ENCODE measurements around the gene VWF.
"Not testable (repeated sequence)": the region's sequence is repeated elsewhere in the genome, so short reads cannot be mapped to it uniquely, and the experiment has no call there.

VWF gene

DNA sequence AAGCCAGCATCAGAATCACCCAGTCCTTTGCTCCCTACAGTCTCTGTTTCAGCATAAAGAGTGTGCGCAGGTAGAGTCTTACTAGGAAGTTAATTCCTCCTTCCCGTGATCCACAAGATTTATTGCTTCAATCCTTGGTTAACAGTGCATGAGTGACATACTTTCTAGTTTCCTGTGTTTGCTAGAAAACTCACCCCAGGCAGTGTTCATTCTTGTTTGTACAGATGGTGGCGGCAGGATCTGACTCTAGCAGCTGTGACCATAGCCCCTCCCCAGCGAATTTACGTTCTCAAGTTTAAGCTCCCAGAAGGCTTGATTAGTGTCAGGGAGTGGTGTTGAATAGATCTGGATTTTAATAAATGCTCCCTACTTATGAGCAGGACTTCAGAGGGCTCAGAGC is 103.5 kb downstream of the VWF start:
- no peak for ATAC-seq (ENCODE audit: low read depth)
- no peaks in the 10 kb centered on the region for H3K4me1 Mint-ChIP-seq

DNA sequence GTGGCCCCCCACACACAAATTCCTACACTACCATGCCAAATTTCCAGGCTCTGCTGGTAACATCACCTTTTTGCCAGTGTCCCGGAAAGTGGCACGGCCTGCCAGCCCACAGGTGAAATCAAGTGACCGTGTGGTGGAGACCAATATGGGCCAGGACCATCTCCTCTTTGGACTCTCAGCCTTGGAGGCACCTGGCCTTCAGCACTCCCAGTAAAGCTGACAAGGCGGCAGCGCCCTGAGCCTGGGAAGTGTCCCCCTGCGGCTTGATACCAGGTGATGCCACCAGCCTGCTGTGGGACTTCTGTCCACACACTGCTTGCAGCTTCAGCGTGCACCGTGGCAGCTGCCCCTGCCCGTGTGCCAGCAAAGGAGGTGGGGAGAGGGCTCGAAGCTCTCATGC is 104.0 kb downstream of the VWF start:
- not testable (repeated sequence) for H3K4me1 Mint-ChIP-seq; DNase-seq (ENCODE audit: low spot score in 2 of 2); ATAC-seq (ENCODE audit: low read depth); H3K9me3 Mint-ChIP-seq; H3K36me3 Mint-ChIP-seq; H3K4me3 Mint-ChIP-seq; H3K27ac Mint-ChIP-seq
- peaks cover 12% of the 10 kb centered on the region for H3K27me3 Mint-ChIP-seq

More for the DNA sequence above, 103.5 kb downstream of the VWF start:
- Mint-ChIP-seq H3K27ac (no peak overlapping the region), H3K27me3 (peaks cover 13% of the 10 kb centered on the region), H3K36me3 (no peaks in the 10 kb centered on the region), H3K4me3 (no peak overlapping the region), H3K9me3 (no peaks in the 10 kb centered on the region)
- no peak for DNase-seq (ENCODE audit: low spot score in 2 of 2)

DNA sequence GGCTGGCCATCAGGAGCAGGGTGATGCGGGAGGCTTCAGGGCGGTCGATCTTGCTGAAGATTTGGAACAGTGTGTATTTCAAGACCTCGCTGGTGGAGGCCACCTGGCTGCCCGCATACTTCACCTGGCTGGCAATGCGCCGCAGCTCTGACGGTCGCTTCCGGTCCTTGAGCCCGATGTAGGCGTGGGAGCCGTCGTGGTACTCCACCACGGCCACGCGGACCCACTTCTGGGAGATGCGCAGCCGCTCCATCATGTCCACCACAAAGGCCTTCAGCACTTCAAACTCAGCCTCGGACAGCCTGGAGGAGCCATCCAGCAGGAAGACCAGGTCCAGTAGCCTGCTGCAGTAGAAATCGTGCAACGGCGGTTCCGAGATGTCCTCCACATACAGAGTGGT is 105.2 kb downstream of the VWF start:
- H3K27ac Mint-ChIP-seq; H3K4me3 Mint-ChIP-seq; H3K27me3 Mint-ChIP-seq; DNase-seq (ENCODE audit: low spot score in 2 of 2); ATAC-seq (ENCODE audit: low read depth); H3K9me3 Mint-ChIP-seq; H3K36me3 Mint-ChIP-seq; H3K4me1 Mint-ChIP-seq: not testable (repeated sequence)

DNA sequence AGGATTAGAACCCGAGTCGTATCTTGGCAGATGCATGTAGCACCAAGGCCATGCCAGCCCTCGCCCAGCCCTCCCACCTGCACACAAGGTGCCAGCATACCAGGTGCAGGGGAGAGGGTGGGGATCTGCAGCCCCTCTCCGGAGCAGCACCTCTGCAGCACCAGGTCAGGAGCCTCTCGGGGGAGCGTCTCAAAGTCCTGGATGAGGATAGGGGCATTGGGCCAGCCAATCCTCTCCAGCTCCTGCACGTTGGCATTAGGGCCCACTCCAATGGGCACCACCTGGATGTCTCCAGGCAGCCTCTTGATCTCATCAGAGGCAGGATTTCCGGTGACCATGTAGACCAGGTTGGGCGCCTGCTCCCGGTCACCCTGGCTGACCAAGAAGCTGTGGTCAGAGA is 106.2 kb downstream of the VWF start:
- H3K4me1 Mint-ChIP-seq: no peaks in the 10 kb centered on the region
- H3K27ac Mint-ChIP-seq: no peak overlapping the region
- H3K36me3 Mint-ChIP-seq: no peaks in the 10 kb centered on the region
- H3K27me3 Mint-ChIP-seq: peaks cover 9% of the 10 kb centered on the region
- no peaks in the 10 kb centered on the region for H3K9me3 Mint-ChIP-seq
- ATAC-seq (ENCODE audit: low read depth) (no peak), DNase-seq (ENCODE audit: low spot score in 2 of 2) (no peak)
- no peak overlapping the region for H3K4me3 Mint-ChIP-seq

DNA sequence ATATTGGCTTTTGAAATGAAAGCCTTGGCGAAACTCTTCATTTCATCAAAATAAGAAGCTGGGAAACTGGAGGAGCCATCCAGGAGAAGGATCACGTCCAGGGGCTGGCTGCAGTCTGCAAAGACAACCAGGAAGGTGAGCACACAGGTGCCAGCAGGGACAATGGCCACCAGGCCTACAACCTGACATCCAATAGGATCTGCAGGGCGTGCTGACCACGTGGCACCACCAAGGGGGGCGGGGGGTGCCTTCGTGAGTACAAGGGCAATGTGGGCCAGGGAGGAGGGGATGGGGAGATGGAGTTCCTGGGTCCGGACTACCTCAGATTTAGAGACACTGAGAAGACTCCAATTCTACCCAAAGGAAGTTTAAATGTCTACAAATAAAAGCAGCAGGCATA is 107.7 kb downstream of the VWF start:
- Mint-ChIP-seq H3K36me3 (no peaks in the 10 kb centered on the region), H3K27ac (no peak overlapping the region), H3K27me3 (peaks cover 8% of the 10 kb centered on the region), H3K4me1 (no peaks in the 10 kb centered on the region), H3K4me3 (no peak overlapping the region), H3K9me3 (no peaks in the 10 kb centered on the region)
- no peak for DNase-seq (ENCODE audit: low spot score in 2 of 2)
- no peak for ATAC-seq (ENCODE audit: low read depth)

DNA sequence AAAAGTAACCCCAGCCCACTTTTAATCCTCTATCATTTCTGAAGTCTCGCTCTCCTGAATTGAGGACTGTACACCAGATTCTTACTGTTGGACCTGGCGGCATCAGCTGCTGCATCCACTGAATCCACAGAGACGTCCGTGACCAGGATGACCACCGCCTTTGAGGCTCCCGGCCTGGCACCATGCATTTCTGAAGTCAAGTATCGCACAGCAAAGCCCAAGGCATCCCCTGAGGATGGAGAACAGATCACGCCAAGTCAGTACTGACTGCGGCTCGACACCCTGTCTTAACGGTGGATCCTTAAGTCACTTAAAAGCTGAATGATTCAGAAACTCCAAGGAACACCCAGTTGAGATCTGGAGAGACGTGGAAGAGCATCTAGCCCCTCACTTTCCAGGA is 108.5 kb downstream of the VWF start:
- not testable (repeated sequence) for H3K36me3 Mint-ChIP-seq; H3K27ac Mint-ChIP-seq; H3K4me1 Mint-ChIP-seq; ATAC-seq (ENCODE audit: low read depth); DNase-seq (ENCODE audit: low spot score in 2 of 2); H3K4me3 Mint-ChIP-seq; H3K9me3 Mint-ChIP-seq; H3K27me3 Mint-ChIP-seq

DNA sequence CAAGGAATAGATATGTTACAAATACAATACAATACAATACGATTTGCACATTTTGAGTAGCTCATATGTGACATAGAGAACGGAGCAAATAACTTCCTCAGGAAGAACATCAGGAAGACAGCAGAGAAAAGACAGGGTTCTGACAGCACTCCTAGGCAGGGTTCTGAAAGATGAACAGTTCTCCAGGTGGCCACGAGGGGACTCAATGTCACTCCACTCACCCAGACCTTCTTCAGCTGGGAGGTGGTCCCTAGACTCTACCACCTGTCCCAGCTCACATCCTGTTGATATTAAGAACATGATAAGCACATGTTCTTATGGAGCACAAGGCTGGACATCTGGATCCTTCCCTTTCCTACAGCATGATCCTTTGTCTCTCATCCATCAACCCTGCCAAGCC is 109.2 kb downstream of the VWF start:
- not testable (repeated sequence) for DNase-seq (ENCODE audit: low spot score in 2 of 2); H3K4me1 Mint-ChIP-seq; H3K36me3 Mint-ChIP-seq; H3K4me3 Mint-ChIP-seq; ATAC-seq (ENCODE audit: low read depth); H3K27me3 Mint-ChIP-seq; H3K27ac Mint-ChIP-seq; H3K9me3 Mint-ChIP-seq

DNA sequence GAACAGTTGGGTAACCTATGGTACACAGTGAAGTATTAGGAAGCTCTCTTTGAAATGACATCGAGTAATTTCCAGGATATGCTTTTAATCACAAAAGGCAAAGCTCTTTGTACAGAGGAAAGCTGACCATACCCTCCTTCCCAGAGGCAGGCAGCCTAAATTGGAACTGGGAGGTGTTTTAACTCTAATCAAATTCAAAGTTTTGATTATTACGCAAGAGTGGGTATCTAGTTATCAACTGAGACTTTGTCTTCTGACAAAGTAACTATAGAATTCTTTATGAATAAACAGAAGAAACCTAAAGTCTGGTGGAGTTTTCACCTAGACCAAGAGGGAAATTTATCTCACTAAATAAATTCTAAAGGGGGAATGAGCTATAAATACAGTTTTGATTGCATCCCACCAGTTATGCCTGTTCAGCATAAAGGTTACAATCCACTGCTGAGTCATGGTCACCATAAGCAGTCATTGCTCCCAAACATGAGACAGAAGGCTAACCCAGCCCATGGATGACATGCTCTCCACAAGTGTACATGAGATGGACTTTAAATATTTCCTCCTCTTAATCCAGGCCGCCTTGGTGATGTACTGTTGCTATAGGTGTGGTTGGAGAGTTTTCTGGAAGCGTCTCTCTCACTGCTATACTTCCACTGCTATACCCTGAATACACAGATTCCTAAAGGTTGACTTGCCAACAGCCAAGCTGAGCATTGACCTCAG is 113.7 kb downstream of the VWF start:
- H3K27ac Mint-ChIP-seq: not testable (repeated sequence)

DNA sequence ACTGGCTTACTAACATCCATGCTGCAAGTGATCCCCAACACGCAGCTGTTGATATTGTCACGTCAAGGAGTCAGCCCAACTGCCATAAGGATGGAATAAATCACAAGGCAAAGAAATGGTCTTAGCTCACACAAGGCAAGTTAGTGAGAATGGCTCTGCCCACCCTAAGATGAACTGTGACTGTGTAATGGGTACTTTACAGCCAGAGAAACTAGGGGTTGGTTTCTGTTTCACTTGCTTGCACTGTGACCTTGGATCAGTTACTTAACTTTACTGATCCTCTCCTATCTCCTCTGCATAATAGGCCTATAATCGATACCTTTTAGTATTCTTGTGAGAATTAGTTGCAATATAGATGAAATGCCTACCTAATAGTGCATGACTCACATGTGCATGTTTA is 127.2 kb downstream of the VWF start:
- DNase-seq (ENCODE audit: low spot score in 2 of 2) (no peak), ATAC-seq (ENCODE audit: low read depth) (no peak)
- H3K4me3 Mint-ChIP-seq: no peak overlapping the region
- H3K9me3 Mint-ChIP-seq: no peaks in the 10 kb centered on the region
- H3K27ac Mint-ChIP-seq: no peak overlapping the region
- no peaks in the 10 kb centered on the region for H3K4me1 Mint-ChIP-seq
- no peaks in the 10 kb centered on the region for H3K36me3 Mint-ChIP-seq
- H3K27me3 Mint-ChIP-seq: peaks cover 15% of the 10 kb centered on the region

More for the DNA sequence above, 113.7 kb downstream of the VWF start:
- not testable (repeated sequence) for H3K4me3 Mint-ChIP-seq; ATAC-seq (ENCODE audit: low read depth); H3K36me3 Mint-ChIP-seq; H3K4me1 Mint-ChIP-seq; H3K9me3 Mint-ChIP-seq; DNase-seq (ENCODE audit: low spot score in 2 of 2); H3K27me3 Mint-ChIP-seq

DNA sequence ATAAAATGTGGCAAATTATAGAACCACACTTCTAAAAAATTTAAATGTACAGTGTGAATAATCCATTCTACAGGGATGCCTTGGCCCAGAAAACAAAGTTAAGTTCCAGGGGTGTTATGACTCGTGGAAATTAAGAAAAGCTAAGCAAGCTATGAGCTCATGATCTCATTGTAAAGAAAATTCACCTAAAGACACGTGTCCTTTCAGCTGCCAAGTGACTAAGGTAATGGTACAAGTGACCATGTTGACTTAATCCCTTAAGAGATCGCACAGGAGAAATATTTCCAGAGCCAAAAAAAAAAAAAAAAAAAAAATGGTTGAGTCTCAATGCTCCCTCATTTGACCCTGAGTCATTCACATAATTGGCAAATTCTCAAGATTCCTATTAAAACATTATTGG is 128.0 kb downstream of the VWF start:
- DNase-seq (ENCODE audit: low spot score in 2 of 2) (no peak), ATAC-seq (ENCODE audit: low read depth) (no peak)
- Mint-ChIP-seq H3K4me1 (no peaks in the 10 kb centered on the region), H3K4me3 (no peak overlapping the region), H3K36me3 (no peaks in the 10 kb centered on the region), H3K9me3 (no peaks in the 10 kb centered on the region), H3K27ac (no peak overlapping the region), H3K27me3 (peaks cover 16% of the 10 kb centered on the region)

DNA sequence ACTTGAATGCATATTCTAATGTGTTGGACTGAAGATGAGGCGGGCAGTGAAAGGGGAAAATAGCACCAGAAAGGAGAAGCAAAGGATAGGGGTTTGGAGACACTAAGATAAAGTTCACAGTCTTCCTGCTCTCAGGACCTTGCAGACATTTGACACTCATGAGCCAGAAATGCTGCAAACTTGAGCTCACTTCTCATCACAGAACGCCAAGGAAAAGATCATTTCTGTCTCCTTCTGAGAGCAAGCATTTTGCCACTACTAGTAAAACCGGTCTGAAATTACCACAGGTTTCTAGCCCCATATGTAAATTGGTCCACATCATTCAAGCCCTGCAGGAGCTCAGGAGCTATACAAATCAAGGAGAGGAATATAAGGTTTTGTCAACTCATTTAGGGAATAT is 134.8 kb downstream of the VWF start:
- no peak for DNase-seq (ENCODE audit: low spot score in 2 of 2)
- H3K4me3 Mint-ChIP-seq: no peak overlapping the region
- no peak for ATAC-seq (ENCODE audit: low read depth)
- H3K9me3 Mint-ChIP-seq: no peaks in the 10 kb centered on the region
- H3K4me1 Mint-ChIP-seq: peaks cover 3% of the 10 kb centered on the region
- H3K27ac Mint-ChIP-seq: no peak overlapping the region
- no peaks in the 10 kb centered on the region for H3K36me3 Mint-ChIP-seq
- H3K27me3 Mint-ChIP-seq: peaks cover 2% of the 10 kb centered on the region

DNA sequence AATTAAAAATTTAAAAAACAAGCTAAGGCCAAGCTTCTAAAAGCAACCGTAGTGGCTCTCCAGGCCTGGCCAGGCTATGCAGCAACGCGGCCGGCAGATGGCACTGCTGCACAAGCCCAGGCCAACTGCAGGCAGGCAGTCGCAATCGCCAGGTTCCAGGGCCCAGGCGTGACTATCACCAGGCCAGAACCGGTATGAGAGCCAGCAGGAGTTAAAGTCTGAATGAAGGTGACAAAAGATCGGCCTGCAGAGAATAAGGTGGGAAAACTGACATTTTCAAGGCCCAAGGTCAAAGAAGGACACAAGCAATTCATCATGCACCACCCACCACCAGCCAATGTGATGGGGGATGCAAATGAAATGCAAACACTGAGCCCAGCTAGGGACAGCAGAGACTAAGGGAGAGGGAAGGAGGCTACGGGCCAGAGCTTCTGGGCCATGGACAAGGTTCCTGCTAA is 135.8 kb downstream of the VWF start:
- peaks cover 3% of the 10 kb centered on the region for H3K4me1 Mint-ChIP-seq
- no peak overlapping the region for H3K4me3 Mint-ChIP-seq
- ATAC-seq (ENCODE audit: low read depth): peak; percentile 91

DNA sequence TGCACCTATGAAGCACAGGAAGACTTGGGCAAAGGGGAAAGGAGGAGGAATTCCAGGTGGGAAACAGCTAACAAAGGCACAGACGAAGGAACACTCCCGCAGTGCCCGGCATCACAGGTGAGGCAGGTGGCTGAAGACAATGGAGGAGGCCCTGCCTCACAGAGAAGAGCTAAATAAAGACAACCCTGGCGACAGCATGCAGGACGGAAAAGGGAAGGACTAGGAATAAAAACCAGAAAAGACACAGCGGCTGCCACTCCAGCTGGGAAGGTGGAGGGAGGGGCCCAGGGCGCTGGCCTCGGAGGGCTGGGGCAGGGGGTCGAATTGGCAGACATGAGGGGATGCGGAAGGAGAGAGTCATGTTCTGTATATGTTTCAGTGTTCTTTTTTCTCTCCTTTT is 136.4 kb downstream of the VWF start:
- DNase-seq (ENCODE audit: low spot score in 2 of 2): no peak
- no peak overlapping the region for H3K4me3 Mint-ChIP-seq

More for the DNA sequence above, 135.8 kb downstream of the VWF start:
- H3K36me3 Mint-ChIP-seq: no peaks in the 10 kb centered on the region
- DNase-seq (ENCODE audit: low spot score in 2 of 2): peak; percentile 62 to 70
- no peak overlapping the region for H3K27ac Mint-ChIP-seq
- no peaks in the 10 kb centered on the region for H3K9me3 Mint-ChIP-seq
- H3K27me3 Mint-ChIP-seq: peaks cover 2% of the 10 kb centered on the region

DNA sequence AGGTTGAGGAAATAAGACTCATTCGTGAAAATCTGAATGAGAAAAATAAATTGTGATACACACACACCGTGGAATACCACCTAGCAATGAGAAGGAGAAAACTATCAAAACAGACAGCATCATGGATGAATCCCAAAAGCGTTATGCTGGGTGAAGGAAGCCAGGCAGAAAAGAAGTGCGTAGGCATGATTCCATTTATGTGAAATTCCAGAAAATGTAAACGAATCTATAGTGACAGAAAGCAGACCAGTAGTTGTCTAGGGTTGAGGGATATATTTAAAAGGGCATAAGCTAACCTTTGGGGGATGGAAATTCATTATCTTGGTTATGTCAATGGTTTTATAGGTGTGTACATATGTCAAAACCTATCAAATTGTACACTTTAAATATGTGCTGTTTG is 136.9 kb downstream of the VWF start:
- no peak for ATAC-seq (ENCODE audit: low read depth)
- H3K27ac Mint-ChIP-seq: no peak overlapping the region
- H3K27me3 Mint-ChIP-seq: peaks cover 2% of the 10 kb centered on the region
- H3K9me3 Mint-ChIP-seq: no peaks in the 10 kb centered on the region
- H3K4me1 Mint-ChIP-seq: peaks cover 3% of the 10 kb centered on the region
- H3K4me3 Mint-ChIP-seq: no peak overlapping the region
- H3K36me3 Mint-ChIP-seq: no peaks in the 10 kb centered on the region
- DNase-seq (ENCODE audit: low spot score in 2 of 2): no peak

More for the DNA sequence above, 136.4 kb downstream of the VWF start:
- Mint-ChIP-seq H3K27me3 (peaks cover 2% of the 10 kb centered on the region), H3K4me1 (peaks cover 3% of the 10 kb centered on the region), H3K36me3 (no peaks in the 10 kb centered on the region), H3K27ac (no peak overlapping the region), H3K9me3 (no peaks in the 10 kb centered on the region)
- ATAC-seq (ENCODE audit: low read depth): no peak

DNA sequence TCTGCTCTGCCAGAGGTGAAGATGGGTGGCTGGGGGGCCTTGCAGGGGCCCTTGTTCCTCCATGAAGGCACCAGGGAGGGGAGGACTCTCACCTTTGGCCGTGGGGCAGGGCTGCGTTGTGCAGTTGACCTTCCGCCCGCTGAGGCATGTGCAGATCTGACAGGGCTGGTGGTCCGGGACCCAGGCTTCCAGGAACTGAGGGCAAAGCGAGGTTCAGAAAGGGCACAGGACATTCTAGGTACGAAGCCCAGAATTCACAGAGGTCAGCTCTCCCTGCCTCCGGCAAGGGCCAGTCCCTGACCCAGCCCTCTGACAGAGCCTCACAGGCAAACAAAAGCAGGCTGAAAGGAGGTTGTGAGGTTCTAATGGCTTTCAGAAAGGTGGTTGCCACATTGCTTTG is 139.0 kb downstream of the VWF start:
- H3K27me3 Mint-ChIP-seq: peaks cover 2% of the 10 kb centered on the region
- DNase-seq (ENCODE audit: low spot score in 2 of 2) (no peak), ATAC-seq (ENCODE audit: low read depth) (no peak)
- H3K27ac Mint-ChIP-seq: no peak overlapping the region
- H3K9me3 Mint-ChIP-seq: no peaks in the 10 kb centered on the region
- no peak overlapping the region for H3K4me3 Mint-ChIP-seq
- no peaks in the 10 kb centered on the region for H3K36me3 Mint-ChIP-seq
- peaks cover 3% of the 10 kb centered on the region for H3K4me1 Mint-ChIP-seq
